CD14-positive monocyte (primary cell): Measurements from ENCODE around the gene STRBP. TPM values are rescaled to one million over a fixed set of nuclear protein-coding genes. Genes with fewer than 3 reads are reported as not detected.

Experiments used
- DNase-seq, 3 donors: peaks; one replicate each; pipeline ENCODE4 v3.0.0-alpha.2; 2011 to 2022
- H2AFZ ChIP-seq: 2 replicates; pipeline ENCODE4 v1.6.0; 2012; ENCODE audit warnings: mild to moderate bottlenecking, low read depth, low read length, inconsistent platforms; ENCODE audit not compliant: insufficient read depth, poor library complexity, severe bottlenecking
- H3K27ac ChIP-seq, 2 donors: 1 replicate in 1 of 2; 2 replicates in 1 of 2; pipeline ENCODE4 v1.5.1; 2012 to 2013; ENCODE audit warnings: low read length in 2 of 2, control low read depth in 1 of 2, inconsistent platforms in 1 of 2, low read depth in 1 of 2, mild to moderate bottlenecking in 1 of 2
- H3K27me3 ChIP-seq, 2 donors: one replicate each; pipeline versions ENCODE4 v1.6.0 to v1.6.1; 2011 to 2013; ENCODE audit warnings: low read length in 2 of 2; ENCODE audit not compliant: control insufficient read depth in 2 of 2, insufficient read depth in 2 of 2
- H3K36me3 ChIP-seq, 2 donors: replicated peaks in 1 of 2; 1 replicate in 1 of 2; 2 replicates in 1 of 2; pipeline versions ENCODE4 v1.5.1 to v1.6.1; 2012 to 2013; ENCODE audit warnings: low read length in 2 of 2, control low read depth in 1 of 2, inconsistent platforms in 1 of 2, mild to moderate bottlenecking in 1 of 2; ENCODE audit not compliant: insufficient read depth in 2 of 2, control insufficient read depth in 1 of 2
- H3K4me1 ChIP-seq, 2 donors: 1 replicate in 1 of 2; 2 replicates in 1 of 2; pipeline versions ENCODE4 v1.5.1 to v1.6.1; 2012 to 2013; ENCODE audit warnings: low read length in 2 of 2, control low read depth in 1 of 2, inconsistent platforms in 1 of 2, mild to moderate bottlenecking in 1 of 2, moderate library complexity in 1 of 2; ENCODE audit not compliant: insufficient read depth in 2 of 2, control insufficient read depth in 1 of 2
- H3K4me2 ChIP-seq: replicated peaks from 2 replicates; pipeline ENCODE3; 2012; ENCODE audit warnings: low read length, moderate library complexity, mild to moderate bottlenecking; ENCODE audit not compliant: poor library complexity, severe bottlenecking; ENCODE audit errors: extremely low read depth
- H3K4me3 ChIP-seq, 3 experiments: fragments of 200-600 bp in 1 of 3; sonication (generic) in 1 of 3; replicated peaks in 1 of 3; 1 replicate in 2 of 3; 2 replicates in 1 of 3; pipeline ENCODE4 v1.5.1; 2011 to 2013; ENCODE audit warnings: low read length in 3 of 3, mild to moderate bottlenecking in 3 of 3, control low read depth in 2 of 3, low read depth in 2 of 3, inconsistent platforms in 1 of 3, moderate library complexity in 1 of 3
- H3K79me2 ChIP-seq: 2 replicates; pipeline ENCODE4 v1.6.0; 2012; ENCODE audit warnings: mild to moderate bottlenecking, control low read depth, inconsistent platforms, low read length, moderate library complexity; ENCODE audit not compliant: insufficient read depth
- H3K9ac ChIP-seq: 2 replicates; pipeline ENCODE4 v1.6.0; 2017; ENCODE audit warnings: low read length, mild to moderate bottlenecking; ENCODE audit not compliant: insufficient read depth, poor library complexity, severe bottlenecking
- H3K9me3 ChIP-seq, 2 donors: replicated peaks in 1 of 2; 1 replicate in 1 of 2; 2 replicates in 1 of 2; pipeline versions ENCODE4 v1.5.1 to v1.6.1; 2012 to 2013; ENCODE audit warnings: low read length in 2 of 2, control low read depth in 1 of 2; ENCODE audit not compliant: control insufficient read depth in 1 of 2, insufficient read depth in 1 of 2
- H4K20me1 ChIP-seq: 2 replicates; pipeline ENCODE4 v1.6.0; 2012; ENCODE audit warnings: mild to moderate bottlenecking, low read length, control low read depth, moderate library complexity; ENCODE audit not compliant: insufficient read depth
- H3K27ac Mint-ChIP-seq, 7 donors: one replicate each; pipeline ENCODE4 v1.8.0; 2020; ENCODE audit warnings: mild to moderate bottlenecking in 7 of 7, mixed read lengths in 7 of 7, moderate library complexity in 6 of 7, inconsistent platforms in 2 of 7
- H3K27me3 Mint-ChIP-seq, 3 donors: one replicate each; pipeline ENCODE4 v1.8.0; 2021 to 2022; ENCODE audit warnings: low read depth in 3 of 3, mild to moderate bottlenecking in 3 of 3, mixed read lengths in 3 of 3, moderate library complexity in 3 of 3, inconsistent platforms in 1 of 3
- H3K36me3 Mint-ChIP-seq, 2 donors: one replicate each; pipeline ENCODE4 v1.8.0; 2020; ENCODE audit warnings: mixed read lengths in 2 of 2, inconsistent platforms in 1 of 2, mild to moderate bottlenecking in 1 of 2
- H3K4me1 Mint-ChIP-seq: one replicate; pipeline ENCODE4 v1.8.0; 2020; ENCODE audit warnings: mild to moderate bottlenecking, mixed read lengths
- H3K4me3 Mint-ChIP-seq, 2 donors: one replicate each; pipeline ENCODE4 v1.8.0; 2020; ENCODE audit warnings: mild to moderate bottlenecking in 2 of 2, mixed read lengths in 2 of 2, moderate library complexity in 1 of 2
- H3K9me3 Mint-ChIP-seq, 7 donors: one replicate each; pipeline ENCODE4 v1.8.0; 2020 to 2022; ENCODE audit warnings: mixed read lengths in 7 of 7, mild to moderate bottlenecking in 6 of 7, moderate library complexity in 6 of 7, inconsistent platforms in 2 of 7
- CTCF ChIP-seq: fragments of 200-600 bp; IDR thresholded peaks from one replicate; pipeline ENCODE4 v1.8.0; 2022; ENCODE audit warnings: antibody characterized with exemption, mild to moderate bottlenecking
- WGBS: methylation state at CpG from one replicate; pipeline ENCODE4 v1.1.5; 2013; ENCODE audit warnings: missing lambda C conversion rate; ENCODE audit not compliant: insufficient coverage; 5-methylcytosine and 5-hydroxymethylcytosine counted together
- intact Hi-C, 2 donors: fragments of 100-400 bp; cut with micrococcal nuclease; formaldehyde crosslinking; loops; one replicate each; pipeline versions ENCODE4 v1.15.0 to v1.15.1; 2023
- polyA plus RNA-seq, 3 donors: library from polyadenylated mRNA; depleted of rRNA in 1 of 3; unstranded in 2 of 3; stranded (reverse) in 1 of 3; fragments of 300-500 nt in 2 of 3; fragments of >200 nt in 1 of 3; fragmentation: Illumina TruSeq in 2 of 3; gene quantifications; 1 replicate in 2 of 3; 2 replicates in 1 of 3; pipeline ENCODE4 v1.2.3, GENCODE V29; 2012 to 2021

STRBP gene
- polyA plus RNA-seq, 3 donors = 0.97 to 1.9 (median 1.9) TPM

GRCh38 chr9:123121457-123121856 lies 146.9 kb downstream of the STRBP start:
- intact Hi-C loops = no loop called here
- no peaks in the 10 kb centered on the region for H3K79me2 ChIP-seq
- no peaks in the 10 kb centered on the region for H3K27me3 Mint-ChIP-seq
- no peaks in the 10 kb centered on the region for H3K4me1 Mint-ChIP-seq
- H3K9me3 ChIP-seq = no peaks in the 10 kb centered on the region
- TF ChIP-seq CTCF = no peak
- 100% methylated on average over 1 of the region's 3 CpGs for WGBS
- no peaks in the 10 kb centered on the region for H4K20me1 ChIP-seq
- no peaks in the 10 kb centered on the region for H3K36me3 ChIP-seq
- H2AFZ ChIP-seq = no peak overlapping the region
- no peak for DNase-seq
- no peak overlapping the region for H3K4me3 Mint-ChIP-seq
- no peak overlapping the region for H3K27ac Mint-ChIP-seq
- H3K4me2 ChIP-seq = no peak overlapping the region
- H3K4me1 ChIP-seq = no peaks in the 10 kb centered on the region
- no peaks in the 10 kb centered on the region for H3K9me3 Mint-ChIP-seq
- peaks cover 2 to 3% of the 10 kb centered on the region in 2 donors for H3K36me3 Mint-ChIP-seq
- H3K9ac ChIP-seq = no peak overlapping the region
- no peak overlapping the region for H3K27ac ChIP-seq
- no peak overlapping the region for H3K4me3 ChIP-seq
- H3K27me3 ChIP-seq = no peaks in the 10 kb centered on the region

GRCh38 chr9:123120953-123121352 lies 147.4 kb downstream of the STRBP start:
- Histone ChIP-seq H3K79me2 (no peaks in the 10 kb centered on the region), H3K36me3 (no peaks in the 10 kb centered on the region), H3K9ac (no peak overlapping the region)

More at GRCh38 chr9:123120953-123121352, 147.4 kb downstream of the STRBP start:
- H3K27ac ChIP-seq = no peak overlapping the region
- peaks cover 0 to 1% (median 0%) of the 10 kb centered on the region in 3 donors for H3K27me3 Mint-ChIP-seq
- no peak overlapping the region for H3K4me3 ChIP-seq
- no peak overlapping the region for H3K27ac Mint-ChIP-seq
- no peaks in the 10 kb centered on the region for H3K4me1 ChIP-seq
- intact Hi-C loops = no loop called here
- no CpG with 5 or more reads among the region's 1 CpG for WGBS
- H3K9me3 ChIP-seq = no peaks in the 10 kb centered on the region
- no peak for TF ChIP-seq CTCF
- no peaks in the 10 kb centered on the region for H3K4me1 Mint-ChIP-seq
- H3K27me3 ChIP-seq = no peaks in the 10 kb centered on the region
- no peak for DNase-seq
- H3K9me3 Mint-ChIP-seq = no peaks in the 10 kb centered on the region
- no peak overlapping the region for H3K4me2 ChIP-seq
- H3K4me3 Mint-ChIP-seq = no peak overlapping the region
- peaks cover 2 to 3% of the 10 kb centered on the region in 2 donors for H3K36me3 Mint-ChIP-seq
- no peaks in the 10 kb centered on the region for H4K20me1 ChIP-seq
- H2AFZ ChIP-seq = no peak overlapping the region
